Endothelial cell of umbilical vein (primary cell): Measurements from ENCODE around the gene CELF1. TPM values are rescaled to one million over a fixed set of nuclear protein-coding genes. Genes with fewer than 3 reads are reported as not detected.

ENCODE experiments used
- BruUV-seq: library from RNA; stranded (reverse); fragments of 400-500 nt; replicated peaks from 2 replicates; lab custom pipeline; 2021; lab: Mats Ljungman, UMichigan
- CTCF ChIA-PET: fragments of 300-600, 350-600 bp; sonication (Branson Sonifier 250); formaldehyde crosslinking; loops from one replicate; lab custom pipeline; 2021; ENCODE audit warnings: antibody characterized with exemption, inconsistent platforms; lab: Charles Lee
- POLR2A ChIA-PET: fragments of 300-600, 350-600 bp; sonication (Branson Sonifier 250); formaldehyde crosslinking; loops from one replicate; lab custom pipeline; 2021; ENCODE audit warnings: antibody characterized with exemption, inconsistent platforms; lab: Charles Lee
- DNase-seq: peaks from one replicate; pipeline ENCODE4 v3.0.0-alpha.2; 2011; ENCODE audit warnings: low read depth, low spot score
- FAIRE-seq: peaks from 2 replicates; lab custom pipeline; 2011; peaks lifted over from hg19 to GRCh38; lab: Jason Lieb, UNC
- H2AFZ ChIP-seq: 2 replicates; pipeline ENCODE4 v1.6.0; 2012; ENCODE audit warnings: low read depth, low read length, control low read depth, inconsistent platforms
- H3K27ac ChIP-seq: 2 replicates; pipeline ENCODE4 v1.5.1; 2011; ENCODE audit warnings: low read depth, mild to moderate bottlenecking, control low read depth, low read length, moderate library complexity; ENCODE audit not compliant: insufficient read depth
- H3K27me3 ChIP-seq, 2 experiments: 2 replicates each; pipeline versions ENCODE4 v1.6.0 to v1.6.1; 2011; ENCODE audit warnings: low read length in 2 of 2, mixed read lengths in 1 of 2; ENCODE audit not compliant: control insufficient read depth in 2 of 2, insufficient read depth in 2 of 2
- H3K36me3 ChIP-seq, 2 experiments: 2 replicates in 1 of 2; 3 replicates in 1 of 2; pipeline ENCODE4 v1.5.1; 2011; ENCODE audit warnings: low read length in 2 of 2, mild to moderate bottlenecking in 1 of 2, moderate library complexity in 1 of 2; ENCODE audit not compliant: control insufficient read depth in 2 of 2, insufficient read depth in 2 of 2; ENCODE audit errors: extremely low read depth in 1 of 2
- H3K4me1 ChIP-seq: 3 replicates; pipeline ENCODE4 v1.5.1; 2011; ENCODE audit warnings: mild to moderate bottlenecking, low read length; ENCODE audit not compliant: control insufficient read depth, insufficient read depth; ENCODE audit errors: extremely low read depth
- H3K4me2 ChIP-seq: 2 replicates; pipeline ENCODE4 v1.6.1; 2011; ENCODE audit warnings: low read length, control low read depth, mixed read lengths; ENCODE audit not compliant: insufficient read depth
- H3K4me3 ChIP-seq, 3 experiments: fragments of 200-600 bp in 1 of 3; sonication (generic), shearing (Covaris generic) in 1 of 3; replicated peaks in 1 of 3; 2 replicates each; pipeline ENCODE4 v1.5.1; 2011 to 2016; ENCODE audit warnings: control low read depth in 3 of 3, low read length in 3 of 3, mild to moderate bottlenecking in 2 of 3, inconsistent platforms in 1 of 3, low read depth in 1 of 3, moderate library complexity in 1 of 3; ENCODE audit not compliant: insufficient read depth in 1 of 3
- H3K79me2 ChIP-seq: 2 replicates; pipeline ENCODE4 v1.6.0; 2012; ENCODE audit warnings: low read length, inconsistent platforms; ENCODE audit not compliant: control insufficient read depth, insufficient read depth
- H3K9ac ChIP-seq: replicated peaks from 2 replicates; pipeline ENCODE3; 2011; ENCODE audit warnings: low read length, control low read depth; ENCODE audit not compliant: insufficient read depth; ENCODE audit errors: extremely low read depth
- H3K9me1 ChIP-seq: replicated peaks from 3 replicates; pipeline ENCODE4 v1.6.0; 2011; ENCODE audit warnings: mild to moderate bottlenecking, low read length; ENCODE audit not compliant: control insufficient read depth, insufficient read depth; ENCODE audit errors: extremely low read depth
- H3K9me3 ChIP-seq: replicated peaks from 2 replicates; pipeline ENCODE4 v1.5.1; 2012; ENCODE audit warnings: low read length, inconsistent platforms; ENCODE audit not compliant: control insufficient read depth, insufficient read depth
- H4K20me1 ChIP-seq: replicated peaks from 2 replicates; pipeline ENCODE3; 2011; ENCODE audit warnings: mild to moderate bottlenecking, low read length; ENCODE audit not compliant: control insufficient read depth, insufficient read depth; ENCODE audit errors: extremely low read depth
- EZH2 ChIP-seq: IDR thresholded peaks from 2 replicates; pipeline ENCODE4 v1.6.1; 2012; ENCODE audit warnings: borderline replicate concordance, low read depth, mild to moderate bottlenecking, moderate library complexity, low read length, inconsistent platforms; ENCODE audit not compliant: severe bottlenecking
- FOS ChIP-seq: IDR thresholded peaks from 2 replicates; pipeline ENCODE4 v1.6.1; 2011; ENCODE audit warnings: mild to moderate bottlenecking, low read length, moderate library complexity, borderline replicate concordance; ENCODE audit not compliant: insufficient read depth
- GATA2 ChIP-seq: IDR thresholded peaks from 2 replicates; pipeline ENCODE4 v1.7.0; 2011; ENCODE audit warnings: low read depth, mild to moderate bottlenecking, moderate library complexity, mixed read lengths, low read length; ENCODE audit not compliant: insufficient read length, insufficient read depth
- JUN ChIP-seq: IDR thresholded peaks from 2 replicates; pipeline ENCODE4 v1.6.1; 2011; ENCODE audit warnings: borderline replicate concordance, low read depth; ENCODE audit not compliant: insufficient read length, insufficient read depth
- MYC ChIP-seq: IDR thresholded peaks from one replicate; pipeline ENCODE4 v1.6.1; 2011; ENCODE audit warnings: mild to moderate bottlenecking, low read depth, low read length
- POLR2A ChIP-seq: IDR thresholded peaks from 2 replicates; pipeline ENCODE4 v1.6.1; 2012; ENCODE audit warnings: low read depth, mild to moderate bottlenecking, control low read depth, low read length
- POLR2AphosphoS5 ChIP-seq: IDR thresholded peaks from 2 replicates; pipeline ENCODE4 v1.6.1; 2012; ENCODE audit warnings: low read depth, mild to moderate bottlenecking, control low read depth, low read length, moderate library complexity; ENCODE audit not compliant: insufficient read depth
- dilution Hi-C: fragments of 300-500 bp; cut with MboI; formaldehyde crosslinking; loops from one replicate; pipeline ENCODE4 v1.15.0; 2019; ENCODE audit warnings: low sequenced_read_pairs; ENCODE audit not compliant: extremely low pct_ligation_motif_present
- intact Hi-C: fragments of 100-400 bp; cut with micrococcal nuclease; formaldehyde crosslinking; loops from one replicate; pipeline ENCODE4 v1.10.0; 2022
- polyA plus RNA-seq, 4 experiments: library from polyadenylated mRNA; depleted of rRNA in 3 of 4; stranded (reverse) in 3 of 4; unstranded in 1 of 4; fragments of >200 nt; gene quantifications; 2 replicates each; pipeline versions ENCODE4 v1.2.1 to v1.2.3, GENCODE V29; 2011 to 2012; ENCODE audit warnings: missing spikeins in 1 of 4
- total RNA-seq: library from RNA; stranded (reverse); gene quantifications from 2 replicates; pipeline ENCODE4 v1.2.3, GENCODE V29; 2021
- TF ChIP-seq, protein P1 (sequence below), 2 donors: IDR thresholded peaks; 1 replicate in 1 of 2; 2 replicates in 1 of 2; pipeline ENCODE4 v1.5.1; 2011; ENCODE audit warnings: low read length in 2 of 2, mild to moderate bottlenecking in 2 of 2, moderate library complexity in 2 of 2, control low read depth in 1 of 2, inconsistent platforms in 1 of 2, low read depth in 1 of 2; ENCODE audit not compliant: insufficient read depth in 1 of 2; ENCODE audit errors: extremely low read depth in 1 of 2
- TF ChIP-seq, protein P2 (sequence below): IDR thresholded peaks from 2 replicates; pipeline ENCODE4 v1.6.1; 2011; ENCODE audit not compliant: insufficient read depth, insufficient read length

The CELF1 gene
- total and polyA plus RNA-seq, 2 donors (not counting 3 experiments of a cell fraction or from before 2014, with no cell fraction given): 66.3 to 120 TPM

DNA sequence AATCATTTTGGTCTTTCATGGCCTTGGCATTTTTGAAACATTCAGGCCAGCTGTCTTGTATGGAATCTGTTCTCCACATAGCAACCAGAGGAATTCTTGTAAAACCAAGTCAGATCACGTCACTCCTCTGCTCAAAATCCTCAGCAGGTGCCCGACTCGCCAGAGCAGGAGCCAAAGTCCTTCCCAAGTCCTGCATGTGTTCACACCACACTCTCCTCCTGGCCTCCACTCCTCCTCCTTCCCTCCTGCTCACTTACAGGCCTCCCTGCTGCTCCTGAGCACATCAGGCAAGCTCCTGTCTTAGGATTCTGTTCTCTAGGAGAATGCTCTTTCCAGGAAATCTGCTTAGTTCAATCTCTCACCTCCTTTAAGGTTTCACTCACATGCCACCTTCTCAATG, 119.8 kb downstream of the CELF1 start:
- intact Hi-C loops: no loop called here

More for the DNA sequence above, 119.8 kb downstream of the CELF1 start:
- no peaks in the 10 kb centered on the region for H3K9me1 ChIP-seq
- ChIA-PET POLR2A (no interaction called here), CTCF (interaction anchor here (0.6 kb wide), 1 partner anchor 20 kb away, joined by 3 read pairs; no protein-coding TSS in a partner anchor)
- FAIRE-seq (no peak), DNase-seq (no peak)
- H3K9ac ChIP-seq: no peak overlapping the region
- dilution Hi-C loops: no loop called here
- no peak overlapping the region for H2AFZ ChIP-seq
- no peaks in the 10 kb centered on the region for H3K36me3 ChIP-seq
- TF ChIP-seq POLR2A (no peak), MYC (no peak), FOS (no peak), JUN (no peak), POLR2AphosphoS5 (no peak), GATA2 (no peak), EZH2 (no peak)
- TF ChIP-seq, protein P1, sequence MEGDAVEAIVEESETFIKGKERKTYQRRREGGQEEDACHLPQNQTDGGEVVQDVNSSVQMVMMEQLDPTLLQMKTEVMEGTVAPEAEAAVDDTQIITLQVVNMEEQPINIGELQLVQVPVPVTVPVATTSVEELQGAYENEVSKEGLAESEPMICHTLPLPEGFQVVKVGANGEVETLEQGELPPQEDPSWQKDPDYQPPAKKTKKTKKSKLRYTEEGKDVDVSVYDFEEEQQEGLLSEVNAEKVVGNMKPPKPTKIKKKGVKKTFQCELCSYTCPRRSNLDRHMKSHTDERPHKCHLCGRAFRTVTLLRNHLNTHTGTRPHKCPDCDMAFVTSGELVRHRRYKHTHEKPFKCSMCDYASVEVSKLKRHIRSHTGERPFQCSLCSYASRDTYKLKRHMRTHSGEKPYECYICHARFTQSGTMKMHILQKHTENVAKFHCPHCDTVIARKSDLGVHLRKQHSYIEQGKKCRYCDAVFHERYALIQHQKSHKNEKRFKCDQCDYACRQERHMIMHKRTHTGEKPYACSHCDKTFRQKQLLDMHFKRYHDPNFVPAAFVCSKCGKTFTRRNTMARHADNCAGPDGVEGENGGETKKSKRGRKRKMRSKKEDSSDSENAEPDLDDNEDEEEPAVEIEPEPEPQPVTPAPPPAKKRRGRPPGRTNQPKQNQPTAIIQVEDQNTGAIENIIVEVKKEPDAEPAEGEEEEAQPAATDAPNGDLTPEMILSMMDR (IDR thresholded peaks at IDR 0.05; ENCODE audit: extremely low read depth in 1 of 2, insufficient read depth in 1 of 2, low read depth in 1 of 2, low read length in 2 of 2): no peak
- TF ChIP-seq, protein P2, sequence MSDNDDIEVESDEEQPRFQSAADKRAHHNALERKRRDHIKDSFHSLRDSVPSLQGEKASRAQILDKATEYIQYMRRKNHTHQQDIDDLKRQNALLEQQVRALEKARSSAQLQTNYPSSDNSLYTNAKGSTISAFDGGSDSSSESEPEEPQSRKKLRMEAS: no peak
- no peak overlapping the region for H3K4me3 ChIP-seq
- no peak overlapping the region for H3K27ac ChIP-seq
- no peak overlapping the region for H3K4me2 ChIP-seq
- H3K4me1 ChIP-seq: no peaks in the 10 kb centered on the region
- no peaks in the 10 kb centered on the region for H3K79me2 ChIP-seq
- BruUV-seq: no TSS peak
- no peaks in the 10 kb centered on the region for H3K9me3 ChIP-seq
- no peaks in the 10 kb centered on the region for H4K20me1 ChIP-seq
- H3K27me3 ChIP-seq: no peaks in the 10 kb centered on the region
